ENCODE measurements around the gene MELTF.

DNA sequence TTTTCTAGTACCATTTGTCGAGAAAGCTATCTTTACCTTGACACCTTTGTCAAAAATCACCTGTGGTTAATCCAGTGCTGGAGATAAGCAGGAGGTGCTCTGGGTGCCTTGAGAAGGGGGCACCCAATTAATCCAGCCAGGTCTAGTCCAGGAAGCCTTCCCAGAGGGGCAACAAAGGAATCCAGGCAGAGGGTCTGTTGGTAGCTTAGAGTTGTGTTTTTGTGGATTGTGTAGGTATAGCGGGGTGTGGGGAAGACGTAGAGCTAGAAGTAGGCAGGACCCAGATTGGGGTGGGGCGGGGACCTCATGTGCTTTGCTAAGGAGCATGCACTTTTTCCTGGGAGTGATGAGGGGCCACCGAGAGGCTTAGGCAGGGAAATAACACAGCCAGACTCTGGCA, 55.0 kb downstream of the MELTF start:
- TF ChIP-seq, protein P1, sequence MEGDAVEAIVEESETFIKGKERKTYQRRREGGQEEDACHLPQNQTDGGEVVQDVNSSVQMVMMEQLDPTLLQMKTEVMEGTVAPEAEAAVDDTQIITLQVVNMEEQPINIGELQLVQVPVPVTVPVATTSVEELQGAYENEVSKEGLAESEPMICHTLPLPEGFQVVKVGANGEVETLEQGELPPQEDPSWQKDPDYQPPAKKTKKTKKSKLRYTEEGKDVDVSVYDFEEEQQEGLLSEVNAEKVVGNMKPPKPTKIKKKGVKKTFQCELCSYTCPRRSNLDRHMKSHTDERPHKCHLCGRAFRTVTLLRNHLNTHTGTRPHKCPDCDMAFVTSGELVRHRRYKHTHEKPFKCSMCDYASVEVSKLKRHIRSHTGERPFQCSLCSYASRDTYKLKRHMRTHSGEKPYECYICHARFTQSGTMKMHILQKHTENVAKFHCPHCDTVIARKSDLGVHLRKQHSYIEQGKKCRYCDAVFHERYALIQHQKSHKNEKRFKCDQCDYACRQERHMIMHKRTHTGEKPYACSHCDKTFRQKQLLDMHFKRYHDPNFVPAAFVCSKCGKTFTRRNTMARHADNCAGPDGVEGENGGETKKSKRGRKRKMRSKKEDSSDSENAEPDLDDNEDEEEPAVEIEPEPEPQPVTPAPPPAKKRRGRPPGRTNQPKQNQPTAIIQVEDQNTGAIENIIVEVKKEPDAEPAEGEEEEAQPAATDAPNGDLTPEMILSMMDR (conservative IDR thresholded peaks at IDR 0.05; ENCODE audit: low read length): no peak
- no peak for TF ChIP-seq EZH2phosphoT487 (IDR thresholded peaks at IDR 0.05; ENCODE audit: borderline replicate concordance)
